GM23248 (cell line): ENCODE results near the gene FNDC11.

Experiments
- EZH2 ChIP-seq: fragments of 200-600 bp; sonication (generic); IDR thresholded peaks from 2 replicates; pipeline ENCODE4 v1.6.1; 2018; ENCODE audit warnings: antibody characterized with exemption, mild to moderate bottlenecking; ENCODE audit not compliant: insufficient read depth, poor library complexity, severe bottlenecking
- EZH2phosphoT487 ChIP-seq: fragments of 200-600 bp; sonication (generic); IDR thresholded peaks from 2 replicates; pipeline ENCODE4 v1.6.1; 2018; ENCODE audit warnings: antibody characterized with exemption, moderate library complexity, mild to moderate bottlenecking, low read depth; ENCODE audit not compliant: insufficient read depth

- no peak for TF ChIP-seq EZH2phosphoT487
- no peak for TF ChIP-seq EZH2
These were observed 9.4 kb downstream of the FNDC11 start for GRCh38 chr20:63563225-63563935.
